HG02798 (cell line): ENCODE measurements around the gene TRNP1.

Experiments used
- ATAC-seq: cut with Tn5 transposase; IDR thresholded peaks from one replicate; pipeline ENCODE4 v1.9.1; 2021; ENCODE audit warnings: mild to moderate bottlenecking; ENCODE audit not compliant: unreplicated experiment, poor library complexity

The TRNP1 gene

GRCh38 chr1:27000090-27000816 is 6.8 kb downstream of the TRNP1 start:
- no peak for ATAC-seq

GRCh38 chr1:27000817-27001460 is 7.4 kb downstream of the TRNP1 start:
- ATAC-seq, result no peak

DNA sequence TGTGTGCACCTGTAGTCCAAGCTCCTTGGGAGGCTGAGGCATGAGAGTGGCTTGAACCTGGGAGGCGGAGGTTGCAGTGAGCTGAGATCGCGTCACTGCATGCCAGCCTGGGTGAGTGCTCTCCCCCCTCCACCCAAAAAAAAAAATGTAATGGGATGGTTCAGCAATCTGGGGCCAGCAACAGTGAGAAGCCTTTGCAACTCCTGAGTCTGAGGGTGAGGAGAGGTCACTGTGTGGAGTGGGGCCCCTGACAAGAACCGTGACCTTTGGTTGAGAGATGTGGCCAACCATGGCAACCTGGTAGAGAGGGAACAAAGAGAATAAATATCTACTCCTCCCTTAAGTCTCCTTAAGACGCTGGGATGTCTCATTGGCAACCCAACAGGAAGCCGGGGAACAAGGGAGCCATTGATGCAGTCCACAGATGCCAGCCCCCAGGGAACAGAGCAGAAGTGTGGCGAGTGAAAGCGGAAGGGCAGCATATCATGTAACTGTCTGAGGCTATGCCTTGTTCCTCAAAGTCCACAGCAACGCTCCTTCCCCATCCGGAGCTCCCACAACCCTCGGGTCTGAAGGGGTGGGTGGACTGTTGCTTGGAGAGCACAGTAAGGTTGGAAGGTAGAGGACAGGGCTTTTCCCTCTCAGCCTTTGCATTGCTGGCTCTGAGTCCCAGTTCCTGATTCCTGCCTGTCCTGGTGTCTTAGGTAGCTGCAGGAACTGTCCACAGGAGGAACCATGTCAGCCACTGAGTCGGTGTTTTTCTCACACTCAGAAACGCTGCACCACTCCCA is 8.3 kb downstream of the TRNP1 start:
- peak; percentile 36 for ATAC-seq

GRCh38 chr1:27003745-27004470 is 10.4 kb downstream of the TRNP1 start:
- ATAC-seq, result no peak

GRCh38 chr1:27004471-27005165 is 11.1 kb downstream of the TRNP1 start:
- ATAC-seq, result no peak

DNA sequence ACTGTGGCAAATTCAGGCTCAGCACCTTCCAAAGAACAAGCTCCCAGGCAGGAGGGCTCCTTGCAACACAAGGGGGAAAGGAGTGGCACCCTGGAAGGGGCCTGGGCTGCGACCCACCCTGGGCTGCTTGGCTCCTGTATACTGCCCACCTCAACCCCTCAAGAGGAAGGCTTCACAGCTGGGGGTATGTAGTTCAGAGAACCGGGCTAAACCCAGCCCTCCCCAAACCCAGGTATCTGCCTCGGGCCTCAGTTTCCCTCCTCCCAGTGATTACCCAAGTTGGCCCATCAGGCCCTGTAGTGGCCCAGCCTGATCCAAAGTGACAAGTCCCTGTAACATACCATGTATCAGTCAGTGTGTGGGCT is 11.7 kb downstream of the TRNP1 start:
- ATAC-seq, result no peak

- no peak for ATAC-seq
Observed at GRCh38 chr1:27005648-27006496, 12.4 kb downstream of the TRNP1 start.

GRCh38 chr1:27006683-27007082 is 13.2 kb downstream of the TRNP1 start:
- no peak for ATAC-seq

- ATAC-seq, result no peak
Observed at GRCh38 chr1:27007909-27008582, 14.6 kb downstream of the TRNP1 start.

DNA sequence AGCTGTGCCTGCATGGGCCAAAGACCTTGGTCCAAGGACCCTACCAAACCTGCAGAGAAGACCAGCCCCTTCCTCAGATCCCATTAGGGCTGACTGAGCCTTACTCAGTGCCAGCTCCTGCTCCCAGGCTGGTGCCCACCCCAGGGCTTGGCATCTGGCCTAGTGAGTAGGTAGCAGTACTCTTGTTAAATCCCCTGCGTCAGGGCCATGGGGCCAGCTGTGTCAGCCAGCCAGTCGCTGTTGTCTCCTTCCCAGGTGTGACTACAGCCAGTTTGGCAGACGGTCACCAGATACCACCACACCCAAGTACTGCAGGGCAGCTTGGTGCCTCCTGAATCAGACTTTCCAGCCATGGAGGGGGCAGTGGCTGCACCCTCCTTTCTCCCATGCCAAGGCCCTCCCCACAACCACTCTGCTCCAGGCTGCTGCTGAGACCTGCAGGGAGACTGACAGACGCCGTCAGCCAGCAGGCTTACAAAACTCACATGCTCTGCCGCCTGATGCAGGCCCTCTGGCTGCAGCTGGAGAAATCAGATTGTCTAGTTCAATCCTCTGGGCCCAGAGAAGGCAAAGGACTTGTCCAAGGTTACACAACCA is 16.2 kb downstream of the TRNP1 start:
- no peak for ATAC-seq

- no peak for ATAC-seq
Observed at GRCh38 chr1:27010226-27010994, 16.9 kb downstream of the TRNP1 start.

GRCh38 chr1:27011058-27011764 is 17.7 kb downstream of the TRNP1 start:
- ATAC-seq, result no peak

DNA sequence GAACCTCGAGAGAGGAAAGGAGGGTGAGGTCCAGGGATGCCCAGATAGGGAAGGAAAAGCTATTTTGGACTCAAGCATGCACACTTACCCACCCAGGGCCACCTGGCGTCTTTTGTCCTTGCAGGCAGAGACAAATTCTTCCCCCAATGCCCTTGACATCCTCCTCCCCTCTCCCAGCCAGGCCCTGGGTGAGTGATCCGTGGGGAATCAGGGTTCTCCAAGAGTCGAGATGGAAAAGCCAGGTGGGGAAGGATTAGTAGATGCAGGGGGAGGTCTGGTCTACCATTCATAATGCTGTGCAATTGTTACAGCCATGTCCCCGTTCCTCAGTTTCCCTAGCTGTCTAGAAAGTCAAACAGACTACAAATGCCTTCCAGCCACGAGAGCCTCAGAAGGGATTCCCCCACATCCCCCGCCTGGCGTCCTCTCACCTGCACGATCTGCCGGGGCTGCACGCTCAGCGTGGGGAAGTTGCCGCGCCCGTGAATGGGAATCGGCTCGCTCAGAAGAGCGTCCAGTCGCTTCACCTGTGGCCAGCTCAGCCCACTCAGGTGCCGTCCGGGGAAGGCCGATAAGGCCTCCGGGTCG is 18.6 kb downstream of the TRNP1 start:
- ATAC-seq, result no peak

- ATAC-seq, result no peak
Observed at GRCh38 chr1:27015260-27015659, 21.8 kb downstream of the TRNP1 start.

GRCh38 chr1:27016376-27016775 is 22.9 kb downstream of the TRNP1 start:
- no peak for ATAC-seq

GRCh38 chr1:27017207-27017606 is 23.7 kb downstream of the TRNP1 start:
- no peak for ATAC-seq

DNA sequence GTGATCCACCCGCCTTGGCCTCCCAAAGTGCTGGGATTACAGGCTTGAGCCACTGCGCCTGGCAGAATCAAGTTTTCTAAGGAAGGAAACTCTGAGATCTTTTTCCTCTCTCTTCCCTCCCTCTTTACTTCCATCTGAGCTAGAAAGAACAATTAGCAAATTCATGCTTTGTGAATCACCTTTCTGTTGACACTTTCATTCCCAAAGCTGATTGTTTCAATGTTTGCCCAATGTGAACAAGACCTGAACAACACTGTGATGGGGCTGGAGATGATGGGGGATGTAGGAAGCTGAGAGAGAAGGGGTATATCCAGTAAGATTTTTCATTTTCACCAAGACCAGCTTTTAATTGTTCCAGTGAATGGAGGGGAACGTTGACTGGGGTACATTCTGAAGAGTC is 24.8 kb downstream of the TRNP1 start:
- ATAC-seq, result no peak
